ENCODE measurements around the gene C16orf95.

The C16orf95 gene

GRCh38 chr16:87319011-87319410 is 1.8 kb upstream of the C16orf95 start:
- DNase-seq = no peak
- H3K4me3 ChIP-seq = no peak overlapping the region
- H3K9me3 ChIP-seq = no peaks in the 10 kb centered on the region
- no peaks in the 10 kb centered on the region for H3K36me3 ChIP-seq
- H3K27ac ChIP-seq = no peak overlapping the region
- no peaks in the 10 kb centered on the region for H3K27me3 ChIP-seq
- intact Hi-C loops (cut with DNase I; ENCODE audit: low total_unique reads) = loop anchor here (5.0 kb wide), 1 partner anchor 63 kb away; the partner anchor contains the start of gene FBXO31
- H3K4me1 ChIP-seq = peaks cover 0 to 14% (median 9%) of the 10 kb centered on the region in 4 donors
- TF ChIP-seq CTCF (IDR thresholded peaks at IDR 0.05) = no peak

GRCh38 chr16:87317750-87318644 is 805 bp upstream of the C16orf95 start:
- H3K36me3 ChIP-seq = no peaks in the 10 kb centered on the region
- H3K27ac ChIP-seq = peak overlapping the region; percentile 87 to 95
- H3K4me3 ChIP-seq = peak overlapping the region; percentile 90 to 99
- no peaks in the 10 kb centered on the region for H3K27me3 ChIP-seq
- TF ChIP-seq CTCF (IDR thresholded peaks at IDR 0.05) = no peak
- peaks cover 0 to 14% (median 9%) of the 10 kb centered on the region in 4 donors for H3K4me1 ChIP-seq
- DNase-seq = peak; percentile 37 to 86
- H3K9me3 ChIP-seq = no peaks in the 10 kb centered on the region
- intact Hi-C loops (cut with DNase I; ENCODE audit: low total_unique reads) = loop anchor here (5.0 kb wide), 1 partner anchor 64 kb away; the partner anchor contains the start of gene FBXO31

- DNase-seq = no peak
- Histone ChIP-seq H3K4me1 (peaks cover 0 to 14% (median 9%) of the 10 kb centered on the region in 4 donors), H3K36me3 (no peaks in the 10 kb centered on the region), H3K9me3 (no peaks in the 10 kb centered on the region), H3K4me3 (peak overlapping the region; percentile 90 to 99), H3K27ac (peak overlapping the region; percentile 87 to 95), H3K27me3 (no peaks in the 10 kb centered on the region)
- intact Hi-C loops (cut with DNase I; ENCODE audit: low total_unique reads) = loop anchor here (5.0 kb wide), 1 partner anchor 66 kb away; the partner anchor contains the start of gene FBXO31
- TF ChIP-seq CTCF (IDR thresholded peaks at IDR 0.05) = no peak
These were observed 706 bp downstream of the C16orf95 start for GRCh38 chr16:87316450-87316922.

GRCh38 chr16:87314990-87315420 is 2.2 kb downstream of the C16orf95 start:
- intact Hi-C loops (cut with DNase I; ENCODE audit: low total_unique reads) = loop anchor here (5.0 kb wide), 1 partner anchor 67 kb away; the partner anchor contains the start of gene FBXO31
- Histone ChIP-seq H3K27me3 (no peaks in the 10 kb centered on the region), H3K36me3 (no peaks in the 10 kb centered on the region), H3K4me1 (peaks cover 0 to 14% (median 9%) of the 10 kb centered on the region in 4 donors), H3K4me3 (no peak overlapping the region), H3K27ac (no peak overlapping the region), H3K9me3 (no peaks in the 10 kb centered on the region)
- TF ChIP-seq CTCF (IDR thresholded peaks at IDR 0.05) = no peak
- no peak for DNase-seq

DNA sequence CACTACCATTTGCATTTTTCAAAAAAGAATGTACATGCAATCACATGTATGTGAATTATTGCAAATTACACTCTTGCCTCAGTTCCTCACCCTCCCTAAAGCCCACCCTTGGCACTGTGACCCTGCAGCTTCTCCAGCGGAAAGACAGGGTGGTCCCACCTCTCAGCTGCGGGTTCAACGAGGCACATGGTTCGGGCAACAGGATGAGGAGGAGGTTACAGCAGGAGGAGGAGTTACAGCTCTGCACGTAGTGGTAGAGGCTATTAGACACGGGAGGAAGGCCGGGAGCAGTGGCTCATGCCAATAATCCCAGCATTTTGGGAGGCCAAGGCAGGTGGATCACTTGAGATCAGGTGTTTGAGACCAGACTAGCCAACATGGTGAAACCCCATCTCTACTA is 5.2 kb downstream of the C16orf95 start:
- H3K9me3 ChIP-seq = no peaks in the 10 kb centered on the region
- intact Hi-C loops (cut with DNase I; ENCODE audit: low total_unique reads) = no loop called here
- H3K36me3 ChIP-seq = no peaks in the 10 kb centered on the region
- peaks cover 0 to 5% (median 0%) of the 10 kb centered on the region in 4 donors for H3K4me1 ChIP-seq
- TF ChIP-seq CTCF (IDR thresholded peaks at IDR 0.05) = no peak
- no peaks in the 10 kb centered on the region for H3K27me3 ChIP-seq
- DNase-seq = no peak
- H3K27ac ChIP-seq = no peak overlapping the region
- H3K4me3 ChIP-seq = no peak overlapping the region
